Heart right ventricle (tissue), 16 donors: ENCODE results near the gene OR5P2. TPM values are rescaled to one million over a fixed set of nuclear protein-coding genes. Genes with fewer than 3 reads are reported as not detected.

Experiments
- ATAC-seq, 8 donors: fragments of 200-7000 bp; cut with Tn5 transposase; one replicate each; pipeline ENCODE4 v1.9.1; 2020; ENCODE audit warnings: mild to moderate bottlenecking in 8 of 8, moderate library complexity in 8 of 8, moderate number of reproducible peaks in 1 of 8
- DNase-seq, 2 donors: peaks; one replicate each; pipeline ENCODE4 v3.0.0-alpha.2; 2020
- H3K27ac ChIP-seq, 10 donors: fragments of 200-600 bp; sonication (generic) in 2 of 10; one replicate each; pipeline versions ENCODE4 v1.5.0 to v1.8.0; 2020 to 2022; ENCODE audit warnings: mild to moderate bottlenecking in 3 of 10
- H3K27me3 ChIP-seq, 7 donors: fragments of 200-600 bp; one replicate each; pipeline ENCODE4 v1.8.0; 2021 to 2022; ENCODE audit warnings: mild to moderate bottlenecking in 2 of 7
- H3K36me3 ChIP-seq, 9 donors: fragments of 200-600 bp; sonication (generic) in 1 of 9; one replicate each; pipeline versions ENCODE4 v1.5.0 to v1.8.0; 2020 to 2022; ENCODE audit warnings: mild to moderate bottlenecking in 2 of 9
- H3K4me1 ChIP-seq, 9 donors: fragments of 200-600 bp; sonication (generic) in 1 of 9; one replicate each; pipeline versions ENCODE4 v1.5.0 to v1.8.0; 2020 to 2022; ENCODE audit warnings: mild to moderate bottlenecking in 4 of 9
- H3K4me3 ChIP-seq, 10 donors: fragments of 200-600 bp; sonication (generic) in 2 of 10; one replicate each; pipeline versions ENCODE4 v1.5.0 to v1.8.0; 2020 to 2022; ENCODE audit warnings: mild to moderate bottlenecking in 7 of 10, moderate library complexity in 2 of 10
- H3K9me3 ChIP-seq, 11 donors: fragments of 200-600 bp in 10 of 11; sonication (generic) in 2 of 11; one replicate each; pipeline versions ENCODE4 v1.5.0 to v1.8.0; 2013 to 2022; ENCODE audit warnings: mild to moderate bottlenecking in 2 of 11, control low read depth in 1 of 11, moderate library complexity in 1 of 11
- WGBS, 2 donors: extraction: QIAGEN DNeasy Blood & Tissue Kit; methylation state at CpG; one replicate each; pipeline ENCODE4 v1.1.7; 2013; ENCODE audit warnings: inconsistent platforms in 1 of 2; 5-methylcytosine and 5-hydroxymethylcytosine counted together
- intact Hi-C, 10 donors: fragments of 100-400 bp; cut with DNase I; formaldehyde crosslinking; loops; one replicate each; pipeline versions ENCODE4 v1.11.1 to v1.14.2; 2022
- long read RNA-seq, 3 donors: library from polyadenylated mRNA; unstranded; transcript quantifications; one replicate each; pipeline ENCODE4 v2.0.0, GENCODE V29; 2020 to 2021
- polyA plus RNA-seq, 2 donors: library from polyadenylated mRNA; stranded (reverse); fragments of 200-250 nt; gene quantifications; one replicate each; pipeline ENCODE4 v1.2.3, GENCODE V29; 2013
- total RNA-seq, 10 donors: library from RNA; stranded (reverse); fragmentation: NEBNext Ultra II Directional in 3 of 10; extraction: Animal tissue kit (Norgen Biotek cat#: 25700) in 3 of 10; gene quantifications; one replicate each; pipeline versions ENCODE4 v1.2.1 to v1.2.4, GENCODE V29; 2021 to 2023
- TF ChIP-seq, protein P1 (sequence below), 9 donors: fragments of 200-600 bp; sonication (generic) in 2 of 9; IDR thresholded peaks; one replicate each; pipeline versions ENCODE4 v1.5.0 to v1.8.0; 2021 to 2022; ENCODE audit warnings: antibody characterized with exemption in 9 of 9, mild to moderate bottlenecking in 5 of 9, moderate library complexity in 1 of 9
- donor health status: Arrhythmogenic right ventricular cardiomyopathy.
- donor health status: ischemic (EF 13 %, LVEDD 7.1; RV severe dilation, severe dysfunction).
- donor health status: healthy with polysubstance abuse.
- donor health status: DM: no; HTN: yes; CAD: no.
- donor health status: DM: no; HTN: no; CAD: no.
- donor health status: ischemic (EF 25% LVEDD 6.9; RV normal size, moderate dysfunction).
- donor health status: ischemic (EF 25% LVEDD 5.7; RV mildly dilated, moderate dysfunction).
- donor health status: healthy.
- donor health status: DM: yes; HTN: yes; CAD: no.
- donor health status: Ischemic cardiomyopathy.
- donor health status: ischemic (EF 35%, LVEDD 5.7; RV mildly dilated, moderate dysfunction).
- donor health status: nonischemic (EF 11% LVEDD 7.7; RV severe dilation, severe dysfunction).
- donor health status: DM: yes; HTN: yes; CAD: no.
- donor health status: PGD.
- donor health status: ischemic (EF 29% LVEDD 5.4; RV normal size, mild dysfunction).
- donor health status: nonischemic (EF 23%, LVEDD 6.1; RV moderate dilation, normal function).

Gene OR5P2, protein sequence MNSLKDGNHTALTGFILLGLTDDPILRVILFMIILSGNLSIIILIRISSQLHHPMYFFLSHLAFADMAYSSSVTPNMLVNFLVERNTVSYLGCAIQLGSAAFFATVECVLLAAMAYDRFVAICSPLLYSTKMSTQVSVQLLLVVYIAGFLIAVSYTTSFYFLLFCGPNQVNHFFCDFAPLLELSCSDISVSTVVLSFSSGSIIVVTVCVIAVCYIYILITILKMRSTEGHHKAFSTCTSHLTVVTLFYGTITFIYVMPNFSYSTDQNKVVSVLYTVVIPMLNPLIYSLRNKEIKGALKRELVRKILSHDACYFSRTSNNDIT
- total RNA-seq: not detected
- not detected for polyA plus RNA-seq
- long read RNA-seq, donor 1: 0 reads
- long read RNA-seq, donor 2: 0 reads
- long read RNA-seq, donor 3: 0 reads

DNA sequence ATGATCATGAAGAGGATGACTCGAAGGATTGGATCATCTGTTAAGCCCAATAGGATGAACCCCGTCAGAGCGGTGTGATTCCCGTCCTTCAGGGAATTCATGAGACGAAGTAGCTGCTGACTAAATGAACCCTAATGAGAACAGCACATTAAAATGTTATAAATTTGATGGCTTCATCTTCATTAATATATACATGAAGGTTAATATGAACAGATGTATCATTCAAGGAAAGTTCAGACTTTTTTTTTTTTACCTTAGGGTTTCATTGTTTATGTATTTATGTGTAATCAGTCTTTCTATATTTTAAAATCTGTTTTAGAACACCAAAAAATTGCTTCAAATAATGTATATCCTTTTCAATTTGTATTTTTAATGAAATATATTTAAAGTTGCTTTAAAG lies at the start of gene OR5P2:
TSS of gene OR5P2 (minus strand) at position 101 of the 400 bp plus-strand sequence. CDS start at position 101, 0 bp downstream.
- Histone ChIP-seq H3K36me3 (no peaks in the 10 kb centered on the region), H3K27me3 (no peaks in the 10 kb centered on the region), H3K9me3 (peaks cover 0 to 4% (median 0%) of the 10 kb centered on the region in 11 donors), H3K27ac (no peak within 1 kb of the TSS), H3K4me3 (no peak within 1 kb of the TSS), H3K4me1 (no peaks in the 10 kb centered on the region)
- DNase-seq (no peak), ATAC-seq (no peak)
- 85 to 87% methylated on average over 5 of the region's 5 CpGs for WGBS, 2 donors
- TF ChIP-seq, protein P1, sequence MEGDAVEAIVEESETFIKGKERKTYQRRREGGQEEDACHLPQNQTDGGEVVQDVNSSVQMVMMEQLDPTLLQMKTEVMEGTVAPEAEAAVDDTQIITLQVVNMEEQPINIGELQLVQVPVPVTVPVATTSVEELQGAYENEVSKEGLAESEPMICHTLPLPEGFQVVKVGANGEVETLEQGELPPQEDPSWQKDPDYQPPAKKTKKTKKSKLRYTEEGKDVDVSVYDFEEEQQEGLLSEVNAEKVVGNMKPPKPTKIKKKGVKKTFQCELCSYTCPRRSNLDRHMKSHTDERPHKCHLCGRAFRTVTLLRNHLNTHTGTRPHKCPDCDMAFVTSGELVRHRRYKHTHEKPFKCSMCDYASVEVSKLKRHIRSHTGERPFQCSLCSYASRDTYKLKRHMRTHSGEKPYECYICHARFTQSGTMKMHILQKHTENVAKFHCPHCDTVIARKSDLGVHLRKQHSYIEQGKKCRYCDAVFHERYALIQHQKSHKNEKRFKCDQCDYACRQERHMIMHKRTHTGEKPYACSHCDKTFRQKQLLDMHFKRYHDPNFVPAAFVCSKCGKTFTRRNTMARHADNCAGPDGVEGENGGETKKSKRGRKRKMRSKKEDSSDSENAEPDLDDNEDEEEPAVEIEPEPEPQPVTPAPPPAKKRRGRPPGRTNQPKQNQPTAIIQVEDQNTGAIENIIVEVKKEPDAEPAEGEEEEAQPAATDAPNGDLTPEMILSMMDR (IDR thresholded peaks at IDR 0.05): no peak
- intact Hi-C loops: no loop called here

GRCh38 chr11:7846003-7846402 lies 49.3 kb upstream of the OR5P2 start:
- Histone ChIP-seq H3K9me3 (no peaks in the 10 kb centered on the region), H3K36me3 (no peaks in the 10 kb centered on the region), H3K4me3 (no peak overlapping the region), H3K4me1 (no peaks in the 10 kb centered on the region), H3K27ac (no peak overlapping the region), H3K27me3 (peaks cover 0 to 3% (median 0%) of the 10 kb centered on the region in 7 donors)
- DNase-seq (no peak), ATAC-seq (no peak)
- WGBS, 2 donors: 83 to 88% methylated on average over 3 of the region's 3 CpGs
- intact Hi-C loops: no loop called here
- TF ChIP-seq, protein P1 (IDR thresholded peaks at IDR 0.05): no peak

GRCh38 chr11:7844986-7845385 lies 48.2 kb upstream of the OR5P2 start:
- DNase-seq (no peak), ATAC-seq (no peak)
- H3K27ac ChIP-seq: no peak overlapping the region
- 45 to 55% methylated on average over 3 of the region's 3 CpGs for WGBS, 2 donors
- H3K36me3 ChIP-seq: no peaks in the 10 kb centered on the region
- no peaks in the 10 kb centered on the region for H3K9me3 ChIP-seq
- no peaks in the 10 kb centered on the region for H3K4me1 ChIP-seq
- H3K27me3 ChIP-seq: peaks cover 0 to 3% (median 0%) of the 10 kb centered on the region in 7 donors
- intact Hi-C loops: no loop called here
- H3K4me3 ChIP-seq: no peak overlapping the region
- TF ChIP-seq, protein P1 (IDR thresholded peaks at IDR 0.05): no peak

- Histone ChIP-seq H3K36me3 (no peaks in the 10 kb centered on the region), H3K9me3 (no peaks in the 10 kb centered on the region), H3K4me3 (no peak overlapping the region), H3K4me1 (no peaks in the 10 kb centered on the region), H3K27me3 (peaks cover 0 to 3% (median 0%) of the 10 kb centered on the region in 7 donors), H3K27ac (no peak overlapping the region)
- WGBS, 2 donors: 0 to 16% methylated on average over 1 of the region's 1 CpG
- DNase-seq (no peak), ATAC-seq (no peak)
- intact Hi-C loops: no loop called here
- TF ChIP-seq, protein P1 (IDR thresholded peaks at IDR 0.05): no peak
Measured at GRCh38 chr11:7844521-7844920, 47.8 kb upstream of the OR5P2 start.
